NCI-H345 treated with DMSO at 0.1 percent for 48 hours (cell line): Measurements from ENCODE around the gene TPM1.

ENCODE experiments used
- DNase-seq: peaks from one replicate; lab custom pipeline; 2025; ENCODE audit not compliant: unreplicated experiment; lab: John Stamatoyannopoulos, UW

The TPM1 gene

GRCh38 chr15:63040954-63041353 lies 1.6 kb upstream of the TPM1 start:
- no peak for DNase-seq

- DNase-seq: no peak
Observed at GRCh38 chr15:63041402-63041973, 1.1 kb upstream of the TPM1 start.

- no peak for DNase-seq
Observed at GRCh38 chr15:63042877-63043334, 359 bp downstream of the TPM1 start.

- no peak for DNase-seq
Observed at GRCh38 chr15:63043335-63044076, 959 bp downstream of the TPM1 start.

GRCh38 chr15:63044077-63044644 lies 1.6 kb downstream of the TPM1 start:
- DNase-seq: no peak

GRCh38 chr15:63044645-63045464 lies 2.3 kb downstream of the TPM1 start:
- no peak for DNase-seq

- no peak for DNase-seq
Observed at GRCh38 chr15:63045465-63045840, 2.9 kb downstream of the TPM1 start.

- DNase-seq: no peak
Observed at GRCh38 chr15:63045879-63046278, 3.3 kb downstream of the TPM1 start.

GRCh38 chr15:63046917-63047760 lies 4.6 kb downstream of the TPM1 start:
- no peak for DNase-seq

GRCh38 chr15:63047792-63048114 lies 5.2 kb downstream of the TPM1 start:
- no peak for DNase-seq

- DNase-seq: peak; percentile 75
Observed at GRCh38 chr15:63048115-63048775, 5.7 kb downstream of the TPM1 start.

GRCh38 chr15:63048776-63049665 lies 6.5 kb downstream of the TPM1 start:
- DNase-seq: peak; percentile 6

- DNase-seq: no peak
Observed at GRCh38 chr15:63049783-63050371, 7.3 kb downstream of the TPM1 start.

GRCh38 chr15:63050731-63051155 lies 8.2 kb downstream of the TPM1 start:
- DNase-seq: no peak

GRCh38 chr15:63051156-63052066 lies 8.9 kb downstream of the TPM1 start:
- no peak for DNase-seq

- no peak for DNase-seq
Observed at GRCh38 chr15:63052077-63052841, 9.7 kb downstream of the TPM1 start.
